SK-N-SH treated with all-trans-retinoic acid at 6 μM for 48 hours (cell line): ENCODE measurements around the gene SYNGR1.

Experiments used
- ARNTL ChIP-seq: fragments of 450-650 bp; formaldehyde crosslinking; IDR thresholded peaks from 2 replicates; pipeline ENCODE4 v1.5.0; 2020; ENCODE audit warnings: low read depth, mild to moderate bottlenecking, moderate library complexity, borderline replicate concordance
- GLIS3 ChIP-seq: fragments of 250-450 bp; sonication (Bioruptor Pico); IDR thresholded peaks from 2 replicates; pipeline ENCODE4 v1.5.0; 2020; ENCODE audit warnings: mild to moderate bottlenecking, moderate library complexity
- ISL1 ChIP-seq: fragments of 250-450 bp; sonication (Bioruptor Pico); IDR thresholded peaks from 2 replicates; pipeline ENCODE4 v2.1.2; 2022; ENCODE audit warnings: mild to moderate bottlenecking, moderate library complexity
- OSR1 ChIP-seq: fragments of 250-450 bp; sonication (Bioruptor Pico); IDR thresholded peaks from 2 replicates; pipeline ENCODE4 v1.8.0; 2022; ENCODE audit warnings: moderate library complexity, mild to moderate bottlenecking, inconsistent platforms
- PATZ1 ChIP-seq: fragments of 250-450 bp; sonication (Bioruptor Pico); IDR thresholded peaks from 2 replicates; pipeline ENCODE4 v1.8.0; 2020; ENCODE audit warnings: mild to moderate bottlenecking, moderate library complexity, borderline replicate concordance
- SNAI2 ChIP-seq: fragments of 250-450 bp; sonication (Bioruptor Pico); IDR thresholded peaks from 2 replicates; pipeline ENCODE4 v1.5.0; 2020; ENCODE audit warnings: mild to moderate bottlenecking, moderate library complexity
- TCF4 ChIP-seq: fragments of 250-450 bp; sonication (Bioruptor Pico); IDR thresholded peaks from 2 replicates; pipeline ENCODE4 v1.8.0; 2021; ENCODE audit warnings: mild to moderate bottlenecking, moderate library complexity, borderline replicate concordance
- TSHZ2 ChIP-seq: fragments of 250-450 bp; sonication (Bioruptor Pico); IDR thresholded peaks from 2 replicates; pipeline ENCODE4 v1.5.0; 2020; ENCODE audit warnings: mild to moderate bottlenecking, moderate library complexity
- ZC3H10 ChIP-seq: fragments of 250-450 bp; sonication (Bioruptor Pico); IDR thresholded peaks from 2 replicates; pipeline ENCODE4 v1.5.1; 2021; ENCODE audit warnings: mild to moderate bottlenecking, moderate library complexity
- ZNF565 ChIP-seq: fragments of 450-650 bp; formaldehyde crosslinking; conservative IDR thresholded peaks from 2 replicates; pipeline ENCODE4 v1.5.0; 2020; ENCODE audit warnings: low read depth, mild to moderate bottlenecking, moderate library complexity
- ZNF70 ChIP-seq: fragments of 450-650 bp; formaldehyde crosslinking; IDR thresholded peaks from 2 replicates; pipeline ENCODE4 v1.5.0; 2020; ENCODE audit warnings: mild to moderate bottlenecking, moderate library complexity
- TF ChIP-seq, protein P1 (sequence below): fragments of 250-450 bp; sonication (Bioruptor Pico); IDR thresholded peaks from 2 replicates; pipeline ENCODE4 v1.5.1; 2020; ENCODE audit warnings: low read depth, mild to moderate bottlenecking, moderate library complexity

DNA sequence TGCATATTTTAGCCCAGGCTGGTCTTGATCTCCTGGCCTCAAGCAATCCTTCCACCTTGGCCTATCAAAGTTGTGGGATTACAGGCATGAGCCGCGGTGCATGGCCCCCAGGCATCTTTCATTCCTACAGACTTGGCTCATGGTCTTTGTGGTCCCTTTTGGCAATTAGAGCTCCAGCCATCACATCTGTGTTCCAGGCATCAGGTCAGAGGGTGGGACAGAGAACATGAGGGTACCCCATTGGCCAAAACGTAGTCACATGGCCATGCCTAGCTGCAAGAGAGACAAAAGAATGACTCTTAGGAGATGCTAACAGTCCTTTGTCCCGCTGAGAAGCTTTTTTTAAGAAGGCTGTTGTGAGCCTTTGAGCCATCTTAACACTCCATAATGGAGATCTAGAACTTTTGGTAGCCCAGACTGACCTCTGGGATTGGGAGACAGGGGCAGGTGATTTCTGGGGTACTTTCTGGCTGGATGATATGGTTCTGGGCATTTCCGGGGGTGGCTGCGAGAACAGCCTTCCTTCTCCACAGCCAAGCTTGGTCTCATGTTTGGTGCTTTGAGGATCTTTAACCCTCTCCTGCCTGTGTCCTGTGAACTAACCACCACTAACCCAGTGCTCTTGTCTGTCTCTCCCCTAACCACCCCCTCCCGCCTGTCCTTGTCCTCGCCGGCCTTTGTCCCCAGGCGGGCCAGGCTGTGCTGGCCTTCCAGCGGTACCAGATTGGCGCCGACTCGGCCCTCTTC, 31.4 kb downstream of the SYNGR1 start:
- TF ChIP-seq SNAI2 (CRISPR knock-in tag) (no peak), PATZ1 (CRISPR knock-in tag) (no peak), ZNF565 (CRISPR knock-in tag) (no peak), ZNF70 (no peak), OSR1 (CRISPR knock-in tag) (no peak), TSHZ2 (no peak), TCF4 (CRISPR knock-in tag) (no peak), ZC3H10 (no peak), GLIS3 (CRISPR knock-in tag) (no peak), ARNTL (CRISPR knock-in tag) (no peak), ISL1 (CRISPR knock-in tag) (no peak)
- TF ChIP-seq, protein P1, sequence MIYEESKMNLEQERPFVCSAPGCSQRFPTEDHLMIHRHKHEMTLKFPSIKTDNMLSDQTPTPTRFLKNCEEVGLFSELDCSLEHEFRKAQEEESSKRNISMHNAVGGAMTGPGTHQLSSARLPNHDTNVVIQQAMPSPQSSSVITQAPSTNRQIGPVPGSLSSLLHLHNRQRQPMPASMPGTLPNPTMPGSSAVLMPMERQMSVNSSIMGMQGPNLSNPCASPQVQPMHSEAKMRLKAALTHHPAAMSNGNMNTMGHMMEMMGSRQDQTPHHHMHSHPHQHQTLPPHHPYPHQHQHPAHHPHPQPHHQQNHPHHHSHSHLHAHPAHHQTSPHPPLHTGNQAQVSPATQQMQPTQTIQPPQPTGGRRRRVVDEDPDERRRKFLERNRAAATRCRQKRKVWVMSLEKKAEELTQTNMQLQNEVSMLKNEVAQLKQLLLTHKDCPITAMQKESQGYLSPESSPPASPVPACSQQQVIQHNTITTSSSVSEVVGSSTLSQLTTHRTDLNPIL (CRISPR knock-in tag) = no peak
